GM23248 (cell line): Measurements from ENCODE around the gene OR56A3. TPM values are rescaled to one million over a fixed set of nuclear protein-coding genes. Genes with fewer than 3 reads are reported as not detected.

Source experiments
- DNase-seq: peaks from one replicate; pipeline ENCODE4 v3.0.0-alpha.2; 2015
- H2AFZ ChIP-seq: fragments of 200-600 bp; sonication (generic); 2 replicates; pipeline ENCODE4 v1.6.1; 2016; ENCODE audit warnings: antibody characterized with exemption
- H3F3A ChIP-seq: fragments of 200-600 bp; sonication (generic); 2 replicates; pipeline ENCODE4 v1.6.1; 2016; ENCODE audit warnings: mild to moderate bottlenecking, antibody characterized with exemption, mixed run types; ENCODE audit not compliant: insufficient read depth
- H3K27ac ChIP-seq: fragments of 200-600 bp; sonication (generic); 2 replicates; pipeline ENCODE4 v1.5.1; 2016; ENCODE audit warnings: mild to moderate bottlenecking
- H3K27me3 ChIP-seq: fragments of 200-600 bp; sonication (generic); replicated peaks from 2 replicates; pipeline ENCODE4 v1.6.1; 2016; ENCODE audit warnings: mild to moderate bottlenecking; ENCODE audit not compliant: insufficient read depth
- H3K36me3 ChIP-seq: fragments of 200-600 bp; sonication (generic); 2 replicates; pipeline ENCODE4 v1.6.1; 2016; ENCODE audit warnings: low read depth, mild to moderate bottlenecking
- H3K4me1 ChIP-seq: fragments of 200-600 bp; sonication (generic); 2 replicates; pipeline ENCODE4 v1.6.1; 2016; ENCODE audit warnings: mild to moderate bottlenecking; ENCODE audit not compliant: insufficient read depth
- H3K4me2 ChIP-seq: fragments of 200-600 bp; sonication (generic); one replicate; pipeline ENCODE4 v1.6.1; 2016; ENCODE audit warnings: mild to moderate bottlenecking; ENCODE audit not compliant: unreplicated experiment
- H3K4me3 ChIP-seq: fragments of 200-600 bp; sonication (generic); 2 replicates; pipeline ENCODE4 v1.5.1; 2016; ENCODE audit warnings: mild to moderate bottlenecking
- H3K79me2 ChIP-seq: fragments of 200-600 bp; sonication (generic); 2 replicates; pipeline ENCODE4 v1.6.1; 2016; ENCODE audit warnings: mild to moderate bottlenecking; ENCODE audit not compliant: insufficient read depth
- H3K9ac ChIP-seq: fragments of 200-600 bp; sonication (generic); 2 replicates; pipeline ENCODE4 v1.6.1; 2016; ENCODE audit warnings: mild to moderate bottlenecking
- H3K9me2 ChIP-seq: fragments of 200-600 bp; sonication (generic); 2 replicates; pipeline ENCODE4 v1.6.1; 2016; ENCODE audit warnings: mixed run types, mild to moderate bottlenecking, moderate library complexity; ENCODE audit not compliant: insufficient read depth
- H3K9me3 ChIP-seq: fragments of 200-600 bp; sonication (generic); one replicate; pipeline ENCODE4 v1.6.1; 2017; ENCODE audit warnings: low read depth
- H4K20me1 ChIP-seq: fragments of 200-600 bp; sonication (generic); 2 replicates; pipeline ENCODE4 v1.6.0; 2016; ENCODE audit not compliant: insufficient read depth
- EZH2 ChIP-seq: fragments of 200-600 bp; sonication (generic); IDR thresholded peaks from 2 replicates; pipeline ENCODE4 v1.6.1; 2018; ENCODE audit warnings: antibody characterized with exemption, mild to moderate bottlenecking; ENCODE audit not compliant: insufficient read depth, poor library complexity, severe bottlenecking
- EZH2phosphoT487 ChIP-seq: fragments of 200-600 bp; sonication (generic); IDR thresholded peaks from 2 replicates; pipeline ENCODE4 v1.6.1; 2018; ENCODE audit warnings: antibody characterized with exemption, moderate library complexity, mild to moderate bottlenecking, low read depth; ENCODE audit not compliant: insufficient read depth
- WGBS, 2 experiments: methylation state at CpG; one replicate each; pipeline ENCODE4 v1.1.6; 2015 to 2017; ENCODE audit warnings: low lambda C conversion rate in 2 of 2, low coverage in 1 of 2; ENCODE audit errors: missing lambda C conversion rate in 2 of 2; 5-methylcytosine and 5-hydroxymethylcytosine counted together
- in situ Hi-C: fragments of 300-500 bp; cut with MboI; formaldehyde crosslinking; loops from 2 replicates; pipeline ENCODE4 v1.15.0; 2020
- polyA plus RNA-seq: library from polyadenylated mRNA; unstranded; fragments of >200 nt; fragmentation: Nextera tagmentation; extraction: Ambion mirVana; gene quantifications from 2 replicates; pipeline ENCODE4 v1.2.1, GENCODE V29; 2016
- total RNA-seq: library from RNA; depleted of rRNA; stranded (reverse); fragments of >200 nt; shearing (Covaris generic); gene quantifications from 2 replicates; pipeline ENCODE4 v1.2.3, GENCODE V29; 2014; rRNA removed

Gene OR56A3
- total and polyA plus RNA-seq, 2 experiments from 2014 or later = not detected

GRCh38 chr11:5994791-5995190 lies 52.7 kb downstream of the OR56A3 start:
- Histone ChIP-seq H3F3A (no peaks in the 10 kb centered on the region), H2AFZ (no peak overlapping the region), H3K9me3 (no peaks in the 10 kb centered on the region), H3K4me3 (no peak overlapping the region), H4K20me1 (no peaks in the 10 kb centered on the region), H3K9ac (no peak overlapping the region), H3K27ac (no peak overlapping the region), H3K4me2 (no peak overlapping the region), H3K9me2 (no peaks in the 10 kb centered on the region), H3K27me3 (0 out of 2 replicates have a peak, but pooled peaks cover 8% of the 10 kb centered on the region), H3K4me1 (peaks cover 6% of the 10 kb centered on the region; the same call in 1 of the 2 replicates), H3K36me3 (no peaks in the 10 kb centered on the region), H3K79me2 (no peaks in the 10 kb centered on the region)
- DNase-seq = no peak
- TF ChIP-seq EZH2phosphoT487 = no peak
- TF ChIP-seq EZH2 = no peak
- WGBS, 2 experiments = 49 to 51% methylated on average over 13 to 14 of the region's 14 CpGs
- in situ Hi-C loops = no loop called here

Other genes with a start within 250 kb of the OR56A3 start
- not detected in 2 replicates for gene OR56B1, start 205.8 kb upstream of the OR56A3 start, total RNA-seq
- not detected in 2 replicates for gene OR56B1, start 205.8 kb upstream of the OR56A3 start, polyA plus RNA-seq
- gene OR52N4, start 188.0 kb upstream of the OR56A3 start, total RNA-seq = 0.43 TPM in 1 of 2 replicates, not detected in the other
- not detected in 2 replicates for gene OR52N4, start 188.0 kb upstream of the OR56A3 start, polyA plus RNA-seq
- gene OR52N5, start 158.9 kb upstream of the OR56A3 start, total RNA-seq = not detected in 2 replicates
- gene OR52N5, start 158.9 kb upstream of the OR56A3 start, polyA plus RNA-seq = not detected in 2 replicates
- not detected in 2 replicates for gene OR52N1, start 151.0 kb upstream of the OR56A3 start, total RNA-seq
- not detected in 2 replicates for gene OR52N1, start 151.0 kb upstream of the OR56A3 start, polyA plus RNA-seq
- gene OR52N2, start 133.3 kb upstream of the OR56A3 start, total RNA-seq = not detected in 2 replicates
- not detected in 2 replicates for gene OR52N2, start 133.3 kb upstream of the OR56A3 start, polyA plus RNA-seq
- gene OR52E6, start 100.4 kb upstream of the OR56A3 start, total RNA-seq = not detected in 2 replicates
- not detected in 2 replicates for gene OR52E6, start 100.4 kb upstream of the OR56A3 start, polyA plus RNA-seq
- gene OR52E8, start 84.6 kb upstream of the OR56A3 start, total RNA-seq = not detected in 2 replicates
- gene OR52E8, start 84.6 kb upstream of the OR56A3 start, polyA plus RNA-seq = not detected in 2 replicates
- not detected in 2 replicates for gene OR52E4, start 61.6 kb upstream of the OR56A3 start, total RNA-seq
- gene OR52E4, start 61.6 kb upstream of the OR56A3 start, polyA plus RNA-seq = not detected in 2 replicates
- not detected in 2 replicates for gene OR52E5, start 49.0 kb upstream of the OR56A3 start, total RNA-seq
- gene OR52E5, start 49.0 kb upstream of the OR56A3 start, polyA plus RNA-seq = not detected in 2 replicates
- gene OR56A5, start 26.2 kb downstream of the OR56A3 start, total RNA-seq = not detected in 2 replicates
- gene OR56A5, start 26.2 kb downstream of the OR56A3 start, polyA plus RNA-seq = not detected in 2 replicates
- not detected in 2 replicates for gene OR52L1, start 44.7 kb downstream of the OR56A3 start, total RNA-seq
- not detected in 2 replicates for gene OR52L1, start 44.7 kb downstream of the OR56A3 start, polyA plus RNA-seq
- not detected in 2 replicates for gene OR56A4, start 64.7 kb downstream of the OR56A3 start, total RNA-seq
- not detected in 2 replicates for gene OR56A4, start 64.7 kb downstream of the OR56A3 start, polyA plus RNA-seq
- gene OR56A1, start 88.5 kb downstream of the OR56A3 start, total RNA-seq = not detected in 2 replicates
- gene OR56A1, start 88.5 kb downstream of the OR56A3 start, polyA plus RNA-seq = not detected in 2 replicates
- not detected in 2 replicates for gene OR56B4, start 165.4 kb downstream of the OR56A3 start, total RNA-seq
- not detected in 2 replicates for gene OR56B4, start 165.4 kb downstream of the OR56A3 start, polyA plus RNA-seq
- not detected in 2 replicates for gene OR52B2, start 228.1 kb downstream of the OR56A3 start, total RNA-seq
- gene OR52B2, start 228.1 kb downstream of the OR56A3 start, polyA plus RNA-seq = not detected in 2 replicates